ENCODE measurements around the gene KCNV2.

The KCNV2 gene

DNA sequence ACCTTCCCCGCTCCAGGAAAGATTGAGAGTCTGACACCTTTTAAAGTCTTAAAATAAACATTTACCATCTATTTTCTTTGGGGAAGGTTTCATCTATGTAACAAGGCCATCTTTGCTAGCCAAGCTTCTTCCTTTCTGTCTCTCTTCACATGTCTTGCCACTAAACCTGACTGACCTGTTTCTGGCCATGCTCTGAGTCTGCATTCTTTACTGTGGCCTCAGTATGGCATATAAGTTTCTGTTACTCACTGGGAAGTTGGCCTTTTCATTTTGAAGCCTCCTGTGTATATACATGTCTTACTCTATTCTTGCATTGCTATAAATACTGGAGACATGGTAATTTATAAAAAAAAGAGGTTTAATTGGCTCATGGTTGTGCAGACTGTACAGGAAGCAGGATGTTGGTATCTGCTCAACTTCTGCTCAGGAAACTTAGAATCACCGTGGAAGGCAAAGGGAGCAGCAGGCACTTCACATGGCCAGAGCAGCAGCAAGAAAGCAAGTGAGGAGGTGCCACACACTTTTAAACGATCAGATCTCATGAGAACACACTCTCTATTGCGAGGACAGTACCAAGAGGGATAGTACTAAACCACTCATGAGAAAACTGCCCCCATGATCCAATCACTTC is 48.1 kb downstream of the KCNV2 start:
- H3K9me3 ChIP-seq (ENCODE audit: insufficient read depth, low read depth, low read length): no peaks in the 10 kb centered on the region
- peaks cover 22% of the 10 kb centered on the region for H3K36me3 ChIP-seq (ENCODE audit: insufficient read depth, low read depth, low read length)
- no peak overlapping the region; the same call in 1 of the 2 replicates for H3K9ac ChIP-seq (ENCODE audit: low read depth, low read length)
- no peak overlapping the region for H3K4me3 ChIP-seq (ENCODE audit: low read length)
- peaks cover 18% of the 10 kb centered on the region for H3K4me1 ChIP-seq (ENCODE audit: insufficient read depth, low read length)
- no peaks in the 10 kb centered on the region for H3K27me3 ChIP-seq (ENCODE audit: insufficient read depth, low read length)
- H3K27ac ChIP-seq (ENCODE audit: low read length): no peak overlapping the region

DNA sequence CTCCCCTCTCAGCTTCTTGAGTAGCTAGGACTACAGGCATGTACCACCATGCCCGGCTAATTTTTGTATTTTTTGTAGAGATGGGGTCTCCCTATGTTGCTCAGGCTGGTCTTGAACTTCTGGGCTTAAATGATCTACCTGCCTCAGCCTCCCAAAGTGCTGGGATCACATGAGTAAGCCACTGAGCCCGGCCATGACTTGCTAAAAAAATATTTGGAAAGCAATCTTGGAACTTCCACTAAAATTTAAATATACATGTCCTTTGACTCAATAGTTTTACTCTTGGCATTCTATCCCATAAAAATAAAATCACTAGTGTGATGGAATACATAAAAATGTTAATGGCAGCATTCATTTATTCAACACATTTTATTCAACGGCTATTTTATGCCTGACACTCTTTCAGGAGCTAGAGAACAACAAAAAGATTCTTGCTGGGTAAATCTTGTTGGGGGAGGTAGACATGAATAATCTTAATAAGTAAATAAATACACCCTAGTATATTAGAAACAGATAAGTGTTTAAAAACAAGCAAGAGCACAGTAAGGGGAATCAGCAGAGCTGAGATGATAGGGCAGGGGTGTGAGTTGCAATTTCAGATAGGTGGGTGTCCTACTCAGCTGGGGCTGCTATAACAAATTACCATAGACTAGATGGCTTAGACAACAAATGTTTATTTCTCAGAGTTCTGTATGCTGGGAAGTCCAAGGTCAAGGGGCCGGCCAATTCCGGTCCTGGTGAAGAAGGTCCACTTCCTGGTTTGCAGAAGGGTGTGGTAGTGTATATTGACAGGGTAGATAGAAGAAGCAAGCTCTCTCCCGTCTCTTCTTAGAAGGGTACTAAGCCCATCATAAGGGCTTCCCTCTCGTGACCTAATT is 50.7 kb downstream of the KCNV2 start:
- Histone ChIP-seq H3K27me3 (ENCODE audit: insufficient read depth, low read length) (no peaks in the 10 kb centered on the region), H3K9ac (ENCODE audit: low read depth, low read length) (no peak overlapping the region), H3K9me3 (ENCODE audit: insufficient read depth, low read depth, low read length) (no peaks in the 10 kb centered on the region), H3K4me1 (ENCODE audit: insufficient read depth, low read length) (peaks cover 9% of the 10 kb centered on the region), H3K36me3 (ENCODE audit: insufficient read depth, low read depth, low read length) (peaks cover 38% of the 10 kb centered on the region), H3K27ac (ENCODE audit: low read length) (no peak overlapping the region), H3K4me3 (ENCODE audit: low read length) (no peak overlapping the region)

- Histone ChIP-seq H3K4me3 (ENCODE audit: low read length) (no peak overlapping the region), H3K4me1 (ENCODE audit: insufficient read depth, low read length) (peaks cover 3% of the 10 kb centered on the region; the same call in 1 of the 2 replicates), H3K9me3 (ENCODE audit: insufficient read depth, low read depth, low read length) (peaks cover 27% of the 10 kb centered on the region), H3K27me3 (ENCODE audit: insufficient read depth, low read length) (no peaks in the 10 kb centered on the region), H3K27ac (ENCODE audit: low read length) (no peak overlapping the region), H3K9ac (ENCODE audit: low read depth, low read length) (no peak overlapping the region), H3K36me3 (ENCODE audit: insufficient read depth, low read depth, low read length) (peaks cover 65% of the 10 kb centered on the region)
Observed at GRCh38 chr9:2771087-2771486, 53.8 kb downstream of the KCNV2 start.

DNA sequence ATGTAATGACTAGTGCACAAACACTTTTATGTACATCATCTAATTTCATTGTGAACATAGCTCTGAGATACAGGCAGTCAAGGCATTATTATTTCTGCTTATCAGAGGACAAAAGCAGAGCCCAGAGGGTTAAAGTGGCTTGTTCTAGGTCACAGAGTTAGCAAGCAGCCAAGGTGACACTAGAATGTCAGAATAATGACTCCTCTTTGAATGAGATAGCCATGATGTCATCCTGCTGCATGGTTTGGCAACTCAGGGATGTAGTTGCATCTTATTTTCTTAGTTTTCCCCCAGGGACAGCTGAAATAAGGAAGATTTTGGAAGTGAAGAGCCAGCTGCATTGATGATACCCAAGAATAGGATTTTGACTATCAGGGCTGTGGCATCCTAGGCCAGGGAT is 54.4 kb downstream of the KCNV2 start:
- no peak overlapping the region for H3K4me3 ChIP-seq (ENCODE audit: low read length)
- H3K27ac ChIP-seq (ENCODE audit: low read length): no peak overlapping the region
- no peaks in the 10 kb centered on the region for H3K27me3 ChIP-seq (ENCODE audit: insufficient read depth, low read length)
- no peak overlapping the region for H3K9ac ChIP-seq (ENCODE audit: low read depth, low read length)
- H3K36me3 ChIP-seq (ENCODE audit: insufficient read depth, low read depth, low read length): peaks cover 71% of the 10 kb centered on the region
- peaks cover 27% of the 10 kb centered on the region for H3K9me3 ChIP-seq (ENCODE audit: insufficient read depth, low read depth, low read length)
- peaks cover 3% of the 10 kb centered on the region; the same call in 1 of the 2 replicates for H3K4me1 ChIP-seq (ENCODE audit: insufficient read depth, low read length)

DNA sequence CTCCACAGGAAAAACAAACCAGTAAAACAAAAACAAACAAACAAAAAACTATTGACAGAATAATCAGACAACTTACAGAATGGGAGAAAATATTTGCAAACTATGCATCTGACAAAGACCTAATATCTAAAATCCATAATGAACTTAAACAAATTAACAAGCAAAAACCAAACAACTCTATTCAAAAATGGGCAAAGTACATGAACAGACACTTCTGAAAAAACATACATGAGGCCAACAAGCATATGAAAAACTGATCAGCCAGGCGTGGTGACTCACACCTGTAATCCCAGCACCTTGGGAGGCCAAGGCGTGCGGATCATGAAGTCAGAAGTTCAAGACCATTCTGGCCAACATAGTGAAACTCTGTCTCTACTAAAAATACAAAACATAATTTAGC is 60.1 kb downstream of the KCNV2 start:
- Histone ChIP-seq H3K27me3 (ENCODE audit: insufficient read depth, low read length) (no peaks in the 10 kb centered on the region), H3K4me3 (ENCODE audit: low read length) (no peak overlapping the region), H3K9me3 (ENCODE audit: insufficient read depth, low read depth, low read length) (peaks cover 39% of the 10 kb centered on the region), H3K4me1 (ENCODE audit: insufficient read depth, low read length) (no peaks in the 10 kb centered on the region), H3K36me3 (ENCODE audit: insufficient read depth, low read depth, low read length) (peaks cover 93% of the 10 kb centered on the region), H3K27ac (ENCODE audit: low read length) (no peak overlapping the region), H3K9ac (ENCODE audit: low read depth, low read length) (no peak overlapping the region)

DNA sequence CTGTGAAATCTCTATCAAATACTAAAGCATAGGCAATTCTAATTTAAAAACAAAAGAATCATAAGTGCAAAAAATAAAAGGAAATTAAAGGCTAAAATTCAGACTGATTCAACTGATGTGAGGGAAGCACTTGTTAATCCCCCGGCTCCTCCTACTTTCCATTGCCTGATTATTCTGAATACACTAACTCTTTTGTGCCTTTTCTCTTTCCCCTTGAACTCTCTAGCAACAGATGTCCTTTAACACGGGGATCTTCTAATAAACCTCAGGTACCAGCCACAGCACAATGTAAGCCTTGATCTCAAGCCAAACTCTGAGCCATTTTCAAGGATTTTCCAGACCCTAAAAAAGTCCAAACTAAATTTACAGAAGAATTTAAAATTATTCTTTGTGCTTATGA is 61.5 kb downstream of the KCNV2 start:
- H3K36me3 ChIP-seq (ENCODE audit: insufficient read depth, low read depth, low read length): peaks cover 94% of the 10 kb centered on the region
- no peak overlapping the region for H3K9ac ChIP-seq (ENCODE audit: low read depth, low read length)
- peaks cover 34% of the 10 kb centered on the region for H3K9me3 ChIP-seq (ENCODE audit: insufficient read depth, low read depth, low read length)
- H3K27me3 ChIP-seq (ENCODE audit: insufficient read depth, low read length): no peaks in the 10 kb centered on the region
- H3K4me3 ChIP-seq (ENCODE audit: low read length): no peak overlapping the region
- no peak overlapping the region for H3K27ac ChIP-seq (ENCODE audit: low read length)
- H3K4me1 ChIP-seq (ENCODE audit: insufficient read depth, low read length): no peaks in the 10 kb centered on the region
